Prostate gland (tissue), 2 donors: ENCODE measurements around the gene PIK3CD.

ENCODE experiments used
- POLR2A ChIP-seq: fragments of 450-650 bp; IDR thresholded peaks from one replicate; pipeline ENCODE4 v1.6.1; 2016; ENCODE audit warnings: antibody characterized with exemption, mild to moderate bottlenecking
- TF ChIP-seq, protein P1 (sequence below), 4 experiments: fragments of 200-600 bp in 2 of 4; fragments of 450-650 bp in 2 of 4; sonication (generic) in 2 of 4; IDR thresholded peaks; 1 replicate in 3 of 4; 2 replicates in 1 of 4; pipeline ENCODE4 v1.5.1; 2016 to 2019; ENCODE audit warnings: antibody characterized with exemption in 4 of 4, mild to moderate bottlenecking in 2 of 4, moderate library complexity in 2 of 4

DNA sequence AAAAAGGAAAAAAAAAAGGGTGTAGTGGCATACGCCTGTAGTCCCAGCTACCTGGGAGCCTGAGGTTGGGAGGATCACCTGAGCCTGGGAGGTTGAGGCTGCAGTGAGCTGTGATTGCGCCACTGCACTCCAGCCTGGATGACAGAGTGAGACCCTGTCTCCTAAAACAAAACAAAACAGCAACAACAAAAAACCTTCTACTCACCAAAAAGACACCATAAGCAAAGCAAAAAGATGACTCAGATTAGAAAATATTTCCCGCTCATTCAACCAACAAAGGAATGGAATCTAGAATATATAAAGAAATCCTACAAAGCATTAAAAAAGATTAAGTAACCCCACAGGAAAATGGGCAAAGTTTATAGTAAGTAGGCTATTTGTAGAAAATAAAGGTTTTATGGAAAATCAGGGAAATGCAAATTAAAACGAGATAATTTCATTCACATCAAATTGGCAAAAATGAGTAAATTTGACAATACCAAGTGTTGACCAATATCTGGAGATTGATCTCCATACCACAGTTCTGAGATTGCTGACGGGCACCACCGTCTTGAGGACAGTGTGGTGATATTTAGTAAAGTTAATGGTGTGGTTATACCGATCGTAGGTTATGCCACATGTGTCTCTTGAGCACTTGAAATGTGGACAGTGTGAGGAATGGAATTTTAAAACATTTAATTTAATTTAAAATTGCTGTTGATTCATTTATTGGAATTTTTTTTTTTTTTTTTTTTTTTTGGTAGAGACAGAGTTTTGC, 54.0 kb downstream of the PIK3CD start:
- TF ChIP-seq, protein P1, sequence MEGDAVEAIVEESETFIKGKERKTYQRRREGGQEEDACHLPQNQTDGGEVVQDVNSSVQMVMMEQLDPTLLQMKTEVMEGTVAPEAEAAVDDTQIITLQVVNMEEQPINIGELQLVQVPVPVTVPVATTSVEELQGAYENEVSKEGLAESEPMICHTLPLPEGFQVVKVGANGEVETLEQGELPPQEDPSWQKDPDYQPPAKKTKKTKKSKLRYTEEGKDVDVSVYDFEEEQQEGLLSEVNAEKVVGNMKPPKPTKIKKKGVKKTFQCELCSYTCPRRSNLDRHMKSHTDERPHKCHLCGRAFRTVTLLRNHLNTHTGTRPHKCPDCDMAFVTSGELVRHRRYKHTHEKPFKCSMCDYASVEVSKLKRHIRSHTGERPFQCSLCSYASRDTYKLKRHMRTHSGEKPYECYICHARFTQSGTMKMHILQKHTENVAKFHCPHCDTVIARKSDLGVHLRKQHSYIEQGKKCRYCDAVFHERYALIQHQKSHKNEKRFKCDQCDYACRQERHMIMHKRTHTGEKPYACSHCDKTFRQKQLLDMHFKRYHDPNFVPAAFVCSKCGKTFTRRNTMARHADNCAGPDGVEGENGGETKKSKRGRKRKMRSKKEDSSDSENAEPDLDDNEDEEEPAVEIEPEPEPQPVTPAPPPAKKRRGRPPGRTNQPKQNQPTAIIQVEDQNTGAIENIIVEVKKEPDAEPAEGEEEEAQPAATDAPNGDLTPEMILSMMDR (IDR thresholded peaks at IDR 0.05): no peak
- TF ChIP-seq POLR2A: no peak
